ENCODE measurements around the gene NUP85.

NUP85 gene

GRCh38 chr17:75244133-75244866 is 38.8 kb downstream of the NUP85 start:
- no peak overlapping the region for H2BK15ac ChIP-seq (replicated peaks; ENCODE audit: low read depth)
- H3K23ac ChIP-seq (ENCODE audit: low read length) = no peak overlapping the region
- no peak overlapping the region for H3K9ac ChIP-seq (ENCODE audit: low read length)
- H3K27me3 ChIP-seq (ENCODE audit: insufficient read depth, low read length, poor library complexity) = no peaks in the 10 kb centered on the region
- H3K4me2 ChIP-seq (ENCODE audit: low read length) = no peak overlapping the region
- H3K79me2 ChIP-seq (ENCODE audit: control insufficient read depth, insufficient read depth, low read length) = peaks cover under 1% of the 10 kb centered on the region
- no peak overlapping the region for H3K4ac ChIP-seq (ENCODE audit: low read depth, low read length)
- H3K27ac ChIP-seq (ENCODE audit: low read depth, low read length) = no peak overlapping the region
- no peaks in the 10 kb centered on the region for H3K4me1 ChIP-seq (ENCODE audit: control insufficient read depth, low read depth, low read length)
- H3K18ac ChIP-seq (ENCODE audit: low read length) = no peak overlapping the region
- H3K4me3 ChIP-seq (ENCODE audit: low read length) = no peak overlapping the region
- peaks cover 1% of the 10 kb centered on the region for H3K36me3 ChIP-seq (ENCODE audit: control insufficient read depth, insufficient read depth, low read length)
- H3K79me1 ChIP-seq (ENCODE audit: low read length) = peaks cover under 1% of the 10 kb centered on the region
- no peak overlapping the region for H2AK5ac ChIP-seq (ENCODE audit: low read length)
- H3K56ac ChIP-seq (ENCODE audit: low read length) = no peak overlapping the region
- H4K8ac ChIP-seq (ENCODE audit: low read depth, low read length) = no peak overlapping the region
- no peak overlapping the region for H2BK5ac ChIP-seq (ENCODE audit: low read length)
- no peak overlapping the region for H2BK120ac ChIP-seq (ENCODE audit: low read depth, low read length)
- no peak overlapping the region for H4K5ac ChIP-seq (ENCODE audit: low read length)
- no CpG with 5 or more reads among the region's 22 CpGs for WGBS (ENCODE audit: extremely low coverage, insufficient coverage, low lambda C conversion rate)
- no peak for DNase-seq

GRCh38 chr17:75245011-75245410 is 39.5 kb downstream of the NUP85 start:
- no peak overlapping the region for H3K27ac ChIP-seq (ENCODE audit: low read depth, low read length)
- no peak overlapping the region for H3K4me3 ChIP-seq (ENCODE audit: low read length)
- H4K8ac ChIP-seq (ENCODE audit: low read depth, low read length) = no peak overlapping the region
- no peak overlapping the region for H3K18ac ChIP-seq (ENCODE audit: low read length)
- no peak overlapping the region for H2BK5ac ChIP-seq (ENCODE audit: low read length)
- H3K23ac ChIP-seq (ENCODE audit: low read length) = no peak overlapping the region
- H4K5ac ChIP-seq (ENCODE audit: low read length) = no peak overlapping the region
- no peaks in the 10 kb centered on the region for H3K27me3 ChIP-seq (ENCODE audit: insufficient read depth, low read length, poor library complexity)
- H3K36me3 ChIP-seq (ENCODE audit: control insufficient read depth, insufficient read depth, low read length) = peaks cover 1% of the 10 kb centered on the region
- no peak overlapping the region for H2BK120ac ChIP-seq (ENCODE audit: low read depth, low read length)
- peaks cover 5% of the 10 kb centered on the region for H3K79me2 ChIP-seq (ENCODE audit: control insufficient read depth, insufficient read depth, low read length)
- no peak overlapping the region for H3K4ac ChIP-seq (ENCODE audit: low read depth, low read length)
- H3K79me1 ChIP-seq (ENCODE audit: low read length) = peaks cover 5% of the 10 kb centered on the region
- DNase-seq = no peak
- no peaks in the 10 kb centered on the region for H3K4me1 ChIP-seq (ENCODE audit: control insufficient read depth, low read depth, low read length)
- H2BK15ac ChIP-seq (replicated peaks; ENCODE audit: low read depth) = no peak overlapping the region
- no peak overlapping the region for H2AK5ac ChIP-seq (ENCODE audit: low read length)
- H3K56ac ChIP-seq (ENCODE audit: low read length) = no peak overlapping the region
- H3K9ac ChIP-seq (ENCODE audit: low read length) = no peak overlapping the region
- no CpG with 5 or more reads among the region's 6 CpGs for WGBS (ENCODE audit: extremely low coverage, insufficient coverage, low lambda C conversion rate)
- H3K4me2 ChIP-seq (ENCODE audit: low read length) = no peak overlapping the region

- no peak overlapping the region for H3K9ac ChIP-seq (ENCODE audit: low read length)
- no peak overlapping the region for H4K8ac ChIP-seq (ENCODE audit: low read depth, low read length)
- H4K5ac ChIP-seq (ENCODE audit: low read length) = no peak overlapping the region
- WGBS (ENCODE audit: extremely low coverage, insufficient coverage, low lambda C conversion rate) = no CpG with 5 or more reads among the region's 12 CpGs
- H3K18ac ChIP-seq (ENCODE audit: low read length) = no peak overlapping the region
- H2AK5ac ChIP-seq (ENCODE audit: low read length) = no peak overlapping the region
- peaks cover 8% of the 10 kb centered on the region for H3K79me1 ChIP-seq (ENCODE audit: low read length)
- DNase-seq = no peak
- no peak overlapping the region for H3K4ac ChIP-seq (ENCODE audit: low read depth, low read length)
- no peak overlapping the region for H3K27ac ChIP-seq (ENCODE audit: low read depth, low read length)
- H2BK120ac ChIP-seq (ENCODE audit: low read depth, low read length) = no peak overlapping the region
- H3K79me2 ChIP-seq (ENCODE audit: control insufficient read depth, insufficient read depth, low read length) = peaks cover 5% of the 10 kb centered on the region
- no peak overlapping the region for H3K56ac ChIP-seq (ENCODE audit: low read length)
- no peak overlapping the region for H2BK5ac ChIP-seq (ENCODE audit: low read length)
- H3K36me3 ChIP-seq (ENCODE audit: control insufficient read depth, insufficient read depth, low read length) = peaks cover 1% of the 10 kb centered on the region
- H3K27me3 ChIP-seq (ENCODE audit: insufficient read depth, low read length, poor library complexity) = no peaks in the 10 kb centered on the region
- H2BK15ac ChIP-seq (replicated peaks; ENCODE audit: low read depth) = no peak overlapping the region
- H3K4me2 ChIP-seq (ENCODE audit: low read length) = no peak overlapping the region
- no peaks in the 10 kb centered on the region for H3K4me1 ChIP-seq (ENCODE audit: control insufficient read depth, low read depth, low read length)
- no peak overlapping the region for H3K23ac ChIP-seq (ENCODE audit: low read length)
- H3K4me3 ChIP-seq (ENCODE audit: low read length) = no peak overlapping the region
Measured at GRCh38 chr17:75246404-75246803, 40.9 kb downstream of the NUP85 start.

- no peak overlapping the region for H4K5ac ChIP-seq (ENCODE audit: low read length)
- H2AK5ac ChIP-seq (ENCODE audit: low read length) = no peak overlapping the region
- no peaks in the 10 kb centered on the region for H3K27me3 ChIP-seq (ENCODE audit: insufficient read depth, low read length, poor library complexity)
- H2BK5ac ChIP-seq (ENCODE audit: low read length) = no peak overlapping the region
- no peak overlapping the region for H2BK15ac ChIP-seq (replicated peaks; ENCODE audit: low read depth)
- H3K36me3 ChIP-seq (ENCODE audit: control insufficient read depth, insufficient read depth, low read length) = no peaks in the 10 kb centered on the region
- H3K23ac ChIP-seq (ENCODE audit: low read length) = no peak overlapping the region
- H3K79me2 ChIP-seq (ENCODE audit: control insufficient read depth, insufficient read depth, low read length) = peaks cover 6% of the 10 kb centered on the region
- WGBS (ENCODE audit: extremely low coverage, insufficient coverage, low lambda C conversion rate) = no CpG with 5 or more reads among the region's 4 CpGs
- H3K4me2 ChIP-seq (ENCODE audit: low read length) = no peak overlapping the region
- H3K4ac ChIP-seq (ENCODE audit: low read depth, low read length) = no peak overlapping the region
- H3K27ac ChIP-seq (ENCODE audit: low read depth, low read length) = no peak overlapping the region
- H3K4me3 ChIP-seq (ENCODE audit: low read length) = no peak overlapping the region
- H3K56ac ChIP-seq (ENCODE audit: low read length) = no peak overlapping the region
- H4K8ac ChIP-seq (ENCODE audit: low read depth, low read length) = no peak overlapping the region
- H2BK120ac ChIP-seq (ENCODE audit: low read depth, low read length) = no peak overlapping the region
- H3K4me1 ChIP-seq (ENCODE audit: control insufficient read depth, low read depth, low read length) = no peaks in the 10 kb centered on the region
- DNase-seq = no peak
- peaks cover 9% of the 10 kb centered on the region for H3K79me1 ChIP-seq (ENCODE audit: low read length)
- H3K18ac ChIP-seq (ENCODE audit: low read length) = no peak overlapping the region
- H3K9ac ChIP-seq (ENCODE audit: low read length) = no peak overlapping the region
Measured at GRCh38 chr17:75249564-75249963, 44.1 kb downstream of the NUP85 start.

- Histone ChIP-seq H3K18ac (ENCODE audit: low read length) (no peak overlapping the region), H3K4me3 (ENCODE audit: low read length) (no peak overlapping the region), H3K36me3 (ENCODE audit: control insufficient read depth, insufficient read depth, low read length) (no peaks in the 10 kb centered on the region), H2BK5ac (ENCODE audit: low read length) (no peak overlapping the region), H3K9ac (ENCODE audit: low read length) (no peak overlapping the region), H3K27me3 (ENCODE audit: insufficient read depth, low read length, poor library complexity) (no peaks in the 10 kb centered on the region), H3K79me1 (ENCODE audit: low read length) (peaks cover 9% of the 10 kb centered on the region), H3K23ac (ENCODE audit: low read length) (no peak overlapping the region), H3K4me2 (ENCODE audit: low read length) (no peak overlapping the region), H3K79me2 (ENCODE audit: control insufficient read depth, insufficient read depth, low read length) (peaks cover 6% of the 10 kb centered on the region), H2AK5ac (ENCODE audit: low read length) (no peak overlapping the region), H4K8ac (ENCODE audit: low read depth, low read length) (no peak overlapping the region), H3K27ac (ENCODE audit: low read depth, low read length) (no peak overlapping the region), H3K56ac (ENCODE audit: low read length) (no peak overlapping the region), H3K4ac (ENCODE audit: low read depth, low read length) (no peak overlapping the region), H4K5ac (ENCODE audit: low read length) (no peak overlapping the region), H3K4me1 (ENCODE audit: control insufficient read depth, low read depth, low read length) (no peaks in the 10 kb centered on the region), H2BK120ac (ENCODE audit: low read depth, low read length) (no peak overlapping the region), H2BK15ac (replicated peaks; ENCODE audit: low read depth) (no peak overlapping the region)
- DNase-seq = no peak
- no CpG with 5 or more reads among the region's 11 CpGs for WGBS (ENCODE audit: extremely low coverage, insufficient coverage, low lambda C conversion rate)
Measured at GRCh38 chr17:75250009-75250471, 44.6 kb downstream of the NUP85 start.
